Neural cell (in vitro differentiated cells): Measurements from ENCODE around the gene CCDC88C. TPM values are rescaled to one million over a fixed set of nuclear protein-coding genes. Genes with fewer than 3 reads are reported as not detected.

Source experiments
- H2AFZ ChIP-seq: fragments of 200-600, 300-800 bp; sonication (generic), shearing (Covaris generic); 2 replicates; pipeline ENCODE4 v1.6.0; 2014; ENCODE audit warnings: low read depth, mild to moderate bottlenecking, antibody characterized with exemption, low read length, moderate library complexity
- H3F3A ChIP-seq: fragments of 200-600 bp; shearing (Covaris generic); 2 replicates; pipeline ENCODE4 v1.6.1; 2016; ENCODE audit warnings: mild to moderate bottlenecking, moderate library complexity, mixed read lengths, antibody characterized with exemption, low read length; ENCODE audit not compliant: insufficient read depth, poor library complexity, severe bottlenecking
- H3K27ac ChIP-seq: fragments of 200-600, 300-800 bp; sonication (generic), shearing (Covaris generic); 2 replicates; pipeline ENCODE4 v1.5.1; 2014; ENCODE audit warnings: mild to moderate bottlenecking, low read length, moderate library complexity
- H3K27me3 ChIP-seq: fragments of 300-800, 200-600 bp; sonication (generic), shearing (Covaris generic); 2 replicates; pipeline ENCODE4 v1.6.0; 2014; ENCODE audit warnings: mild to moderate bottlenecking, low read depth, low read length, moderate library complexity; ENCODE audit not compliant: insufficient read depth
- H3K36me3 ChIP-seq: fragments of 300-800, 200-600 bp; sonication (generic), shearing (Covaris generic); 2 replicates; pipeline ENCODE4 v1.5.1; 2014; ENCODE audit warnings: mild to moderate bottlenecking, antibody characterized with exemption, low read length, moderate library complexity; ENCODE audit not compliant: insufficient read depth
- H3K4me2 ChIP-seq: fragments of 300-800, 200-600 bp; sonication (generic), shearing (Covaris generic); 2 replicates; pipeline ENCODE4 v1.6.0; 2014; ENCODE audit warnings: mild to moderate bottlenecking, low read length
- H3K4me3 ChIP-seq: fragments of 300-800, 200-600 bp; sonication (generic), shearing (Covaris generic); 2 replicates; pipeline ENCODE4 v1.5.1; 2014; ENCODE audit warnings: mild to moderate bottlenecking, low read length, moderate library complexity
- H3K79me2 ChIP-seq: fragments of 200-600 bp; shearing (Covaris generic); replicated peaks from 2 replicates; pipeline ENCODE4 v1.6.0; 2014; ENCODE audit warnings: mild to moderate bottlenecking, low read length, moderate library complexity; ENCODE audit not compliant: insufficient read depth
- H3K9ac ChIP-seq: fragments of 300-800, 200-600 bp; sonication (generic), shearing (Covaris generic); 2 replicates; pipeline ENCODE4 v1.6.1; 2016; ENCODE audit warnings: mild to moderate bottlenecking, low read length, mixed read lengths
- H3K9me2 ChIP-seq: fragments of 200-600 bp; shearing (Covaris generic); 2 replicates; pipeline ENCODE4 v1.6.1; 2016; ENCODE audit warnings: mild to moderate bottlenecking, low read length, mixed read lengths; ENCODE audit not compliant: insufficient read depth
- H3K9me3 ChIP-seq: fragments of 200-600, 300-800 bp; sonication (generic), shearing (Covaris generic); 2 replicates; pipeline ENCODE4 v1.6.1; 2016; ENCODE audit warnings: mild to moderate bottlenecking, mixed run types, low read length, moderate library complexity, mixed read lengths
- H4K20me1 ChIP-seq: fragments of 200-600 bp; shearing (Covaris generic); 2 replicates; pipeline ENCODE4 v1.6.1; 2016; ENCODE audit warnings: mild to moderate bottlenecking, mixed run types; ENCODE audit not compliant: insufficient read depth
- EP300 ChIP-seq: fragments of 450-650 bp; conservative IDR thresholded peaks from 2 replicates; pipeline ENCODE4 v1.6.1; 2014; ENCODE audit warnings: antibody characterized with exemption, mild to moderate bottlenecking, moderate library complexity; ENCODE audit not compliant: poor library complexity, severe bottlenecking
- EZH2 ChIP-seq: fragments of 200-600, 300-800 bp; shearing (Covaris generic), sonication (generic); IDR thresholded peaks from 2 replicates; pipeline ENCODE4 v1.6.1; 2014; ENCODE audit warnings: antibody characterized with exemption, low read length, borderline replicate concordance, mild to moderate bottlenecking; ENCODE audit not compliant: insufficient read depth, poor library complexity, severe bottlenecking
- MXI1 ChIP-seq: fragments of 450-650 bp; conservative IDR thresholded peaks from 2 replicates; pipeline ENCODE4 v1.6.1; 2014; ENCODE audit warnings: antibody characterized with exemption, mild to moderate bottlenecking; ENCODE audit not compliant: poor library complexity, severe bottlenecking
- POLR2AphosphoS5 ChIP-seq: IDR thresholded peaks from 2 replicates; pipeline ENCODE4 v1.6.1; 2012
- RAD21 ChIP-seq: fragments of 450-650 bp; conservative IDR thresholded peaks from 2 replicates; pipeline ENCODE4 v1.6.1; 2014; ENCODE audit warnings: antibody characterized with exemption, mild to moderate bottlenecking, moderate library complexity
- SMC3 ChIP-seq: fragments of 450-650 bp; conservative IDR thresholded peaks from 2 replicates; pipeline ENCODE4 v1.6.1; 2014; ENCODE audit warnings: antibody characterized with exemption, mild to moderate bottlenecking, moderate library complexity; ENCODE audit not compliant: poor library complexity
- TAF1 ChIP-seq: IDR thresholded peaks from 2 replicates; pipeline ENCODE4 v1.6.1; 2012; ENCODE audit warnings: low read depth
- polyA plus RNA-seq: library from polyadenylated mRNA; depleted of rRNA; stranded (reverse); fragments of >200 nt; gene quantifications from 2 replicates; pipeline ENCODE4 v1.2.3, GENCODE V29; 2014
- TF ChIP-seq, protein P1 (sequence below): IDR thresholded peaks from 2 replicates; pipeline ENCODE4 v1.6.1; 2012; ENCODE audit warnings: borderline replicate concordance
- TF ChIP-seq, protein P2 (sequence below): fragments of 450-650 bp; IDR thresholded peaks from 2 replicates; pipeline ENCODE4 v1.5.1; 2014; ENCODE audit warnings: antibody characterized with exemption, mild to moderate bottlenecking, moderate library complexity; ENCODE audit not compliant: poor library complexity, severe bottlenecking

CCDC88C gene
- polyA plus RNA-seq, 1 donor from 2014 or later = 20.1 TPM

DNA sequence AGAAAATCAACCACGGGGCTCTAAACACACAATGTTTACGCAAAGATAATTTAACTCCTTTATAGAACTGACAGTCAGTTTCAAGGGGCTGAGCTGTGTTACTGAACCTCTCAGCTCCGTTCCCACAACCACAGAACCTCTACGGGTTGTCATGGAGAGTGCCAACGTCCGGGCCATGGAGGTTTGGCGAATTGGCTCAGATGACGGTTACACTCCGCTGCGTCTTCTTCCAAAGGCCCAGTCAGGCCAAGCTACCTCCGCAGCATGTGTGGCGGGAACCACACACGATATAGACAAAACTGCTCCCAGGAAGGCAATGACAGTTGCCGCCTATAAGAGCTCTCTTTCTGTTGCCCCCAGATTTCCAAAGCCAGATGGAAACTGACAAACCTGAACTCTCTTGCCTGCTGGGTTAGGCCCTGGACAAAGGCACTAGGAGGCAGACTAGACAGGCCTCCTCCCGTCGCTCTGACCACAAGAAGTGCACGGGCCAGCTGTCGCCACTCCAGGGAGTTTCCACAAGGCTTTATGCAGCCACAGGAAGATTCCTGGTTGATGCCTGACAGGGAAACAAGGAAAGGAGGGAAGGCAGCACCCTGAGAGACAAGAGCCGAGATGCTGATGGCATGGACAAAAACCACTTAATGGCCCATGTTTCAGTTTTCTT, 30.3 kb downstream of the CCDC88C start:
- TF ChIP-seq, protein P1, sequence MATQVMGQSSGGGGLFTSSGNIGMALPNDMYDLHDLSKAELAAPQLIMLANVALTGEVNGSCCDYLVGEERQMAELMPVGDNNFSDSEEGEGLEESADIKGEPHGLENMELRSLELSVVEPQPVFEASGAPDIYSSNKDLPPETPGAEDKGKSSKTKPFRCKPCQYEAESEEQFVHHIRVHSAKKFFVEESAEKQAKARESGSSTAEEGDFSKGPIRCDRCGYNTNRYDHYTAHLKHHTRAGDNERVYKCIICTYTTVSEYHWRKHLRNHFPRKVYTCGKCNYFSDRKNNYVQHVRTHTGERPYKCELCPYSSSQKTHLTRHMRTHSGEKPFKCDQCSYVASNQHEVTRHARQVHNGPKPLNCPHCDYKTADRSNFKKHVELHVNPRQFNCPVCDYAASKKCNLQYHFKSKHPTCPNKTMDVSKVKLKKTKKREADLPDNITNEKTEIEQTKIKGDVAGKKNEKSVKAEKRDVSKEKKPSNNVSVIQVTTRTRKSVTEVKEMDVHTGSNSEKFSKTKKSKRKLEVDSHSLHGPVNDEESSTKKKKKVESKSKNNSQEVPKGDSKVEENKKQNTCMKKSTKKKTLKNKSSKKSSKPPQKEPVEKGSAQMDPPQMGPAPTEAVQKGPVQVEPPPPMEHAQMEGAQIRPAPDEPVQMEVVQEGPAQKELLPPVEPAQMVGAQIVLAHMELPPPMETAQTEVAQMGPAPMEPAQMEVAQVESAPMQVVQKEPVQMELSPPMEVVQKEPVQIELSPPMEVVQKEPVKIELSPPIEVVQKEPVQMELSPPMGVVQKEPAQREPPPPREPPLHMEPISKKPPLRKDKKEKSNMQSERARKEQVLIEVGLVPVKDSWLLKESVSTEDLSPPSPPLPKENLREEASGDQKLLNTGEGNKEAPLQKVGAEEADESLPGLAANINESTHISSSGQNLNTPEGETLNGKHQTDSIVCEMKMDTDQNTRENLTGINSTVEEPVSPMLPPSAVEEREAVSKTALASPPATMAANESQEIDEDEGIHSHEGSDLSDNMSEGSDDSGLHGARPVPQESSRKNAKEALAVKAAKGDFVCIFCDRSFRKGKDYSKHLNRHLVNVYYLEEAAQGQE = no peak
- TF ChIP-seq EZH2 (no peak), SMC3 (no peak), POLR2AphosphoS5 (no peak), MXI1 (no peak), EP300 (no peak), TAF1 (no peak), RAD21 (no peak)
- TF ChIP-seq, protein P2, sequence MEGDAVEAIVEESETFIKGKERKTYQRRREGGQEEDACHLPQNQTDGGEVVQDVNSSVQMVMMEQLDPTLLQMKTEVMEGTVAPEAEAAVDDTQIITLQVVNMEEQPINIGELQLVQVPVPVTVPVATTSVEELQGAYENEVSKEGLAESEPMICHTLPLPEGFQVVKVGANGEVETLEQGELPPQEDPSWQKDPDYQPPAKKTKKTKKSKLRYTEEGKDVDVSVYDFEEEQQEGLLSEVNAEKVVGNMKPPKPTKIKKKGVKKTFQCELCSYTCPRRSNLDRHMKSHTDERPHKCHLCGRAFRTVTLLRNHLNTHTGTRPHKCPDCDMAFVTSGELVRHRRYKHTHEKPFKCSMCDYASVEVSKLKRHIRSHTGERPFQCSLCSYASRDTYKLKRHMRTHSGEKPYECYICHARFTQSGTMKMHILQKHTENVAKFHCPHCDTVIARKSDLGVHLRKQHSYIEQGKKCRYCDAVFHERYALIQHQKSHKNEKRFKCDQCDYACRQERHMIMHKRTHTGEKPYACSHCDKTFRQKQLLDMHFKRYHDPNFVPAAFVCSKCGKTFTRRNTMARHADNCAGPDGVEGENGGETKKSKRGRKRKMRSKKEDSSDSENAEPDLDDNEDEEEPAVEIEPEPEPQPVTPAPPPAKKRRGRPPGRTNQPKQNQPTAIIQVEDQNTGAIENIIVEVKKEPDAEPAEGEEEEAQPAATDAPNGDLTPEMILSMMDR = no peak
- H3K79me2 ChIP-seq = peaks cover 45% of the 10 kb centered on the region
- H3K4me3 ChIP-seq = no peak overlapping the region
- H3K9ac ChIP-seq = no peak overlapping the region
- H4K20me1 ChIP-seq = no peaks in the 10 kb centered on the region
- H3K9me3 ChIP-seq = no peaks in the 10 kb centered on the region
- H3F3A ChIP-seq = no peaks in the 10 kb centered on the region
- no peak overlapping the region for H3K4me2 ChIP-seq
- no peaks in the 10 kb centered on the region for H3K36me3 ChIP-seq
- no peaks in the 10 kb centered on the region for H3K27me3 ChIP-seq
- H3K9me2 ChIP-seq = no peaks in the 10 kb centered on the region
- no peak overlapping the region for H2AFZ ChIP-seq
- no peak overlapping the region for H3K27ac ChIP-seq

DNA sequence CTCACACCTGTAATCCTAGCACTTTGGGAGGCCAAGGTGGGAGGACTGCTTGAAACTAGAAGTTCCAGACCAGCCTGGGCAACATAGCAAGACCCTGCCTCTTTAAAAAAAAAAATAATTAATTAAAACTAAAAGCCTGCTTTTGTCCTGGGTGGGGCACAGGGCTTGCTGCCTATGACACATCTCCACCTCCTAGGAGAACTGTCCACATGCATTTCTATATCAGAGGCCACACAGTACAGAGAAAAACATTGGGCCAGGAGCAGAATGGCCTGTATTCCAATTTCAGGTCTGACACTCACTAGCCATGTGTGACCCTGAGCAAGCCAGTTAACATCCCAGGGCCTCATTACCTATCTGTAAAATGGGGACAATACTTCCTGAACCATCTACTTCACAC, 31.9 kb downstream of the CCDC88C start:
- Histone ChIP-seq H3K27ac (no peak overlapping the region), H3K9me3 (no peaks in the 10 kb centered on the region), H3K79me2 (peaks cover 51% of the 10 kb centered on the region), H3F3A (no peaks in the 10 kb centered on the region), H3K9ac (no peak overlapping the region), H2AFZ (no peak overlapping the region), H3K4me2 (no peak overlapping the region), H3K4me3 (no peak overlapping the region), H4K20me1 (no peaks in the 10 kb centered on the region), H3K36me3 (no peaks in the 10 kb centered on the region), H3K9me2 (no peaks in the 10 kb centered on the region), H3K27me3 (no peaks in the 10 kb centered on the region)
- TF ChIP-seq EZH2 (no peak), SMC3 (no peak), POLR2AphosphoS5 (no peak), EP300 (no peak), MXI1 (no peak), TAF1 (no peak), RAD21 (no peak)
- TF ChIP-seq, protein P1 = no peak
- TF ChIP-seq, protein P2 = no peak
